ENCODE results near the gene SLC7A6. TPM values are rescaled to one million over a fixed set of nuclear protein-coding genes. Genes with fewer than 3 reads are reported as not detected.

The SLC7A6 gene
- total RNA-seq, 1 donor from 2014 or later: 71.9 TPM

DNA sequence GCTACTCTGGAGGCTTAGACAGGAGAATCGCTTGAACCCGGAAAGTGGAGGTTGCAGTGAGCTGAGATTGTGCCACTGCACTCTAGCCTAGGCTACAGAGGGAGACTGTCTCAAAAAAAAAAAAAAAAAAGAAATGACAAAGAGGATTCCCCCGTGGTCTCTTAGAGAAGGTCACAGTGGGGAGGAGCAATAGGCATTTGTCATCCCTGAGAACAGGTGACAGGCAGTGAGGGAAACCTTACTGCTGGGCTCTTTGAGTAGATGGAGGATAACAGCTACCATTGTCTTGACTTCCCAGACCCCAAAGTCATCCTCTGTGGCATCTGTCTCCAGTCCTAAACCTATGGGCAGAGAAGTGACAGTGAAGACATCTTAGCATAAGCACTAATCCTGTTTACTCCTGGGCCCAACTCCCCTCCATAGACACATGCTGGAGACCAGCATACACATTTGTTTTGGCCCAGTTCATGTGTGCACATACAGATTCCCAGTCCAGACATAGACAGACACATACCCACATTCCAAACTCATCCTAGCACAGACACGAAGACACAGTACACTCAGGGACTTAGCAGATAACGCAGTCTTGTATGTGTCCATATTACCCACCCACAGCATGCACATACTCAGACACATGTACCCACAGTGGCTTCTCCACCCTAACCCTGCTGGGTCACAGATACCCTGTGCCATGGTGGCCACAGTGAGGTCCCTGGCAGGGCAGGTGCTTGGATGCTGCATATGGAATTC, 31.1 kb upstream of the SLC7A6 start:
- Histone ChIP-seq H3K27ac (ENCODE audit: low read depth, low read length) (no peak overlapping the region), H3K36me3 (ENCODE audit: insufficient read depth, low read length) (no peaks in the 10 kb centered on the region), H3K9ac (ENCODE audit: low read length) (no peak overlapping the region), H3K27me3 (ENCODE audit: insufficient read depth, low read length) (peaks cover 15% of the 10 kb centered on the region), H3K4me3 (ENCODE audit: insufficient read depth, low read depth, low read length) (no peak overlapping the region), H3K4me1 (ENCODE audit: insufficient read depth, low read length) (peaks cover 22% of the 10 kb centered on the region), H3K9me3 (ENCODE audit: insufficient read depth, low read depth, low read length) (no peaks in the 10 kb centered on the region), H3K79me2 (ENCODE audit: insufficient read depth, low read length) (no peaks in the 10 kb centered on the region), H3K4me2 (ENCODE audit: low read length) (no peak overlapping the region), H2AFZ (ENCODE audit: low read depth, low read length) (no peak overlapping the region), H4K20me1 (ENCODE audit: insufficient read depth, low read length) (peaks cover 21% of the 10 kb centered on the region)
- H3K36me3 Mint-ChIP-seq (ENCODE audit: low read depth, unreplicated experiment): peaks cover 3% of the 10 kb centered on the region
- DNase-seq (ENCODE audit: low read depth) (no peak), FAIRE-seq (no peak)
- H3K4me3 Mint-ChIP-seq (ENCODE audit: unreplicated experiment): no peak overlapping the region
- peaks cover 4% of the 10 kb centered on the region for H3K27me3 Mint-ChIP-seq (ENCODE audit: low read depth, unreplicated experiment)
- TF ChIP-seq, protein P1, sequence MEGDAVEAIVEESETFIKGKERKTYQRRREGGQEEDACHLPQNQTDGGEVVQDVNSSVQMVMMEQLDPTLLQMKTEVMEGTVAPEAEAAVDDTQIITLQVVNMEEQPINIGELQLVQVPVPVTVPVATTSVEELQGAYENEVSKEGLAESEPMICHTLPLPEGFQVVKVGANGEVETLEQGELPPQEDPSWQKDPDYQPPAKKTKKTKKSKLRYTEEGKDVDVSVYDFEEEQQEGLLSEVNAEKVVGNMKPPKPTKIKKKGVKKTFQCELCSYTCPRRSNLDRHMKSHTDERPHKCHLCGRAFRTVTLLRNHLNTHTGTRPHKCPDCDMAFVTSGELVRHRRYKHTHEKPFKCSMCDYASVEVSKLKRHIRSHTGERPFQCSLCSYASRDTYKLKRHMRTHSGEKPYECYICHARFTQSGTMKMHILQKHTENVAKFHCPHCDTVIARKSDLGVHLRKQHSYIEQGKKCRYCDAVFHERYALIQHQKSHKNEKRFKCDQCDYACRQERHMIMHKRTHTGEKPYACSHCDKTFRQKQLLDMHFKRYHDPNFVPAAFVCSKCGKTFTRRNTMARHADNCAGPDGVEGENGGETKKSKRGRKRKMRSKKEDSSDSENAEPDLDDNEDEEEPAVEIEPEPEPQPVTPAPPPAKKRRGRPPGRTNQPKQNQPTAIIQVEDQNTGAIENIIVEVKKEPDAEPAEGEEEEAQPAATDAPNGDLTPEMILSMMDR (IDR thresholded peaks at IDR 0.05; ENCODE audit: insufficient read depth, low read depth, low read length): no peak
- no peak for TF ChIP-seq EZH2 (IDR thresholded peaks at IDR 0.05; ENCODE audit: insufficient read depth, low read length)
- H3K9me3 Mint-ChIP-seq (ENCODE audit: unreplicated experiment): no peaks in the 10 kb centered on the region
- no peak overlapping the region for H3K27ac Mint-ChIP-seq (ENCODE audit: unreplicated experiment)
- peaks cover 9% of the 10 kb centered on the region for H3K4me1 Mint-ChIP-seq (ENCODE audit: low read depth, unreplicated experiment)

DNA sequence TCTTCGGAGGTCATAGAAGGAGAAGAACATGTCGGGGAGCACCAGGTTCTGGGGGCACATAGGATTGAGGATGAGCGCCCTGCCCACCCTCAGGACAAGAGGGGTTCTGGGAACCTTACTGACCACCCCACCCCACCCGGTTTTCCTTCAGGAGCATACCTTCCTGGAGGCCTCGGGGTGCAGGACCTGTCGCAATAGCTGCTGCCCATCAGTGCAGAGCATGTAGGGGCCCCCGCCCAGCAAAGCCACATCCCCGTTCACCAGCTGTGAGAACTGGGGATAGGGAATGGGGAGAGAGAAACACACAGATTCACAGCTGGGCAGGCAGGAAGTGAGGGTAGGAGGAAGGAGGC, 30.5 kb upstream of the SLC7A6 start:
- Histone ChIP-seq H3K27ac (ENCODE audit: low read depth, low read length) (no peak overlapping the region), H3K4me1 (ENCODE audit: insufficient read depth, low read length) (peaks cover 22% of the 10 kb centered on the region), H2AFZ (ENCODE audit: low read depth, low read length) (no peak overlapping the region), H3K79me2 (ENCODE audit: insufficient read depth, low read length) (no peaks in the 10 kb centered on the region), H3K4me2 (ENCODE audit: low read length) (no peak overlapping the region), H3K4me3 (ENCODE audit: insufficient read depth, low read depth, low read length) (no peak overlapping the region), H3K36me3 (ENCODE audit: insufficient read depth, low read length) (no peaks in the 10 kb centered on the region), H3K9ac (ENCODE audit: low read length) (no peak overlapping the region), H3K9me3 (ENCODE audit: insufficient read depth, low read depth, low read length) (no peaks in the 10 kb centered on the region), H3K27me3 (ENCODE audit: insufficient read depth, low read length) (peaks cover 15% of the 10 kb centered on the region), H4K20me1 (ENCODE audit: insufficient read depth, low read length) (peaks cover 17% of the 10 kb centered on the region)
- Mint-ChIP-seq H3K4me1 (ENCODE audit: low read depth, unreplicated experiment) (peaks cover 8% of the 10 kb centered on the region), H3K9me3 (ENCODE audit: unreplicated experiment) (no peaks in the 10 kb centered on the region), H3K27ac (ENCODE audit: unreplicated experiment) (no peak overlapping the region), H3K4me3 (ENCODE audit: unreplicated experiment) (no peak overlapping the region), H3K27me3 (ENCODE audit: low read depth, unreplicated experiment) (peaks cover 4% of the 10 kb centered on the region), H3K36me3 (ENCODE audit: low read depth, unreplicated experiment) (peaks cover 3% of the 10 kb centered on the region)
- no peak for TF ChIP-seq EZH2 (IDR thresholded peaks at IDR 0.05; ENCODE audit: insufficient read depth, low read length)
- TF ChIP-seq, protein P1 (IDR thresholded peaks at IDR 0.05; ENCODE audit: insufficient read depth, low read depth, low read length): no peak
- DNase-seq (ENCODE audit: low read depth): no peak
- no peak for FAIRE-seq
